Hematopoietic multipotent progenitor cell treated with erythropoietin and hydrocortisone succinate and interleukin-3 and kit ligand, for 8 days (in vitro differentiated cells): ENCODE data around the gene FCHSD2.
A peak's percentile ranks its signal among the peaks of the same experiment; 100 is the strongest.
"Not testable (repeated sequence)": the region's sequence is repeated elsewhere in the genome, so short reads cannot be mapped to it uniquely, and the experiment has no call there.

Source experiments
- DNase-seq: peaks from one replicate; pipeline ENCODE4 v3.0.0-alpha.2; 2015

Gene FCHSD2

GRCh38 chr11:73116636-73117035 is 25.5 kb downstream of the FCHSD2 start:
- DNase-seq: no peak

- no peak for DNase-seq
Measured at GRCh38 chr11:73114835-73115220, 27.3 kb downstream of the FCHSD2 start.

DNA sequence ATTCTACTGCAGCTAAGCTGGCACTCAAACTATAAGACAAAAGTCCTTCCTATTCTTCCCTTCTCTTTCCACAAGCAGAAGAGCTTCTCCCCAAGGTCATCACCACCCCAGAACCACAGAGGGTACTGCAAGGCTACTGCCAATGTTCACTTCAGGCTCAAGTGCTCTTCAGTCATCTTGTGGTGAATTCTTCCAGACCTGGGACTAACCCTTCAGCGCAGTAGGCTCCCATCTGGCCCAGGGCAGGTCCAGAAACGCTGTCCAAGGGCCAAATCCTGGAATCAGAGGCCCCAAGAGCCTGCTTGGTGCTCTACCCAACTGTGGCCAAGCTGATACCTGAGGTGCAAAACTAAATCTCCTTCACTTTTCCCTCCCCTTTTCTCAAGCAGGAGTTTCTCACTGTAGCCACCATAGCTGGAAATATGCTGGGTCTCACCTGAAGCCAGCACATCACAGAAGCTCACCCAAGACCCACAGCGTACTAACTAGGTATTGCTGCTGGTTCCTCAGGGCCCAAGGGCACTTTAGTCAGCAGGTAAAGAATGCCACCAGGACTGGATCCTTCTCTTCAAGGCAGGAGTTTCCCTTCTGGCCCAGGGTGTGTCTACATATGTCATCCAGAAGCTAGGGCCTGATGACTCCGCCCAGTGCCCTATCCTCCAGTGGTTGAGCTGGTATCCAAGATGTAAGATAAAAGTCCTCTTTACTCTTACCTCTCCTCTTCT is 27.8 kb downstream of the FCHSD2 start:
- peak; percentile 27 for DNase-seq

- DNase-seq: no peak
Measured at GRCh38 chr11:73113426-73113825, 28.7 kb downstream of the FCHSD2 start.

GRCh38 chr11:73107597-73107996 is 34.5 kb downstream of the FCHSD2 start:
- no peak for DNase-seq

GRCh38 chr11:73106347-73106746 is 35.8 kb downstream of the FCHSD2 start:
- no peak for DNase-seq

GRCh38 chr11:73100578-73100977 is 41.5 kb downstream of the FCHSD2 start:
- no peak for DNase-seq

- no peak for DNase-seq
Measured at GRCh38 chr11:73099512-73100266, 42.4 kb downstream of the FCHSD2 start.

GRCh38 chr11:73095613-73096012 is 46.5 kb downstream of the FCHSD2 start:
- DNase-seq: peak; percentile 39

DNA sequence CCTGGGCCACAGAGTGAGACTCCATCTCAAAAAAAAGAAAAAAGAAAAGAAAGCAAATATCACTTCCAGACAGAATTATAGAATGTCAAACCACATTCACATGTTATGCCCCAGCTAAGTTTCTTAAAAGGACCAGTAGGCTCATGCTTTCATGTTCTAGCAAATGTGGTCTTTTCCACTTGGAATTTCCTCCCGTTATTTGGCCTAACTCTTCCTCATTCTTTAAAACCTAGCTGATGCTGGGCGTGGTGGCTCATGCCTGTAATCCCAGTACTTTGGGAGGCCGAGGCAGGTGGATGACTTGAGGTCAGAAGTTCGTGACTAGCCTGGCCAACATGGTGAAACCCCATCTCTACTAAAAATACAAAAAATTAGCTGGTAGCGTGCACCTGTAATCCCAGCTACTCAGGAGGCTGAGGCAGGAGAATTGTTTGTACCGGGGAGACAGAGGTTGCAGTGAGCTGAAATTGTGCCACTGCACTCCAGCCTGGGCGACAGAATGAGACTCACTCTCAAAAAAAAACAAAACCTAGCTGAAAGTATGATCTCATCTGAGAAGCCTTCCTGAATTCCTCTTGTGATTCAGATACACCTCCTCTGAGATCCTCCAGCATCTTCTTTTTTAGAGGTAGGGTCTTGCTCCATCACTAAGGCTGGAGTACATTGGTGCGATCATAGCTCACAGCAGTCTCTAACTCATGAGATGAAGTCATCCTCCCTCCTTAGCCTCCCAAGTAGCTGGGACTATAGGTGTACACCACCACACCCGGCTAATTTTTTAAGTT is 50.4 kb downstream of the FCHSD2 start:
- DNase-seq: no peak

- DNase-seq: no peak
Measured at GRCh38 chr11:73087730-73088129, 54.4 kb downstream of the FCHSD2 start.

- DNase-seq: no peak
Measured at GRCh38 chr11:73085189-73085875, 56.8 kb downstream of the FCHSD2 start.

GRCh38 chr11:73078631-73079030 is 63.5 kb downstream of the FCHSD2 start:
- DNase-seq: no peak

GRCh38 chr11:73077454-73077853 is 64.7 kb downstream of the FCHSD2 start:
- DNase-seq: no peak

DNA sequence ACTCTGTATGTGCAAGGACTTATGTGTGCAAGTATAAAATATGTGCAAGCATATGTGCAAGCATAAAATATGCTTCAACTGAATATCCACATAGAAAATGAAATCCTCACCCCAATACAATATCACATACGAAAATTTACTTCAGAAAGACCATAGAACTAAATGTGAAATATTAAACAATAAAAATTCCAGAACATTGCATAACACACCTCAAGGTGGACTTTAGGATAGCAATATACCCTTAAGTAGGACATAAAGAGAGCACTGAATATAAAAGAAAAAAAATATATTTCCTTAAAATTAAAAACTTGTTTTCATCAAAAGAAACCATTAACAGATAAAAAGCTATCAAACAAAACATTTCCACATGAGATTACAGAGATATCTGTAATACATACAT is 67.8 kb downstream of the FCHSD2 start:
- no peak for DNase-seq

DNA sequence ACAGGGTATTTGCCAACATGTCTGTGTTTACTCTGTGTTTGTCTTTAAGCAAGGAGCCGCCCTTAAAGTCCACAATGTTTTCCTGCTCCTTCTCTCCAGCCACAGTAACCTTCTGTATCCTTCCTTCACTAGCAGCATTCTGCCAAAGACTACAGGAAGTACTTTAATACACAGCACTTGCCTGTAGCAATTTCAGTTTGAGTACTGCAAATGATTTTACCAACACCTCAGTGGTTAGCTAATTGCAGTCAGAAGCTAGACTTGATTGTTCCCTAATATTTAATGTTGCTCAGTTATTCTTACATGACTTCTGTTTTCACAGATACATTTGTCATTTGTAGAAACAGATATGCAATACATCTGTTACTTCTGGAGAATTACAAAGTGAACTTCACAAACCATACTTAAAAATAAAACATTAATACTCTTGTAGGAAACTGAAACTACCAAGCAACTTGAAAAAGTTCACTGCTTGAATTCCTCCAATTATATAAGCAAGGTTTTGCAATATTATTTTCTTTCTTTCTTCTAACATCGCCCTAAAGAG is 69.1 kb downstream of the FCHSD2 start:
- peak; percentile 43 for DNase-seq

- DNase-seq: no peak
Measured at GRCh38 chr11:73070653-73071052, 71.5 kb downstream of the FCHSD2 start.

GRCh38 chr11:73061857-73062424 is 80.2 kb downstream of the FCHSD2 start:
- DNase-seq: not testable (repeated sequence)

DNA sequence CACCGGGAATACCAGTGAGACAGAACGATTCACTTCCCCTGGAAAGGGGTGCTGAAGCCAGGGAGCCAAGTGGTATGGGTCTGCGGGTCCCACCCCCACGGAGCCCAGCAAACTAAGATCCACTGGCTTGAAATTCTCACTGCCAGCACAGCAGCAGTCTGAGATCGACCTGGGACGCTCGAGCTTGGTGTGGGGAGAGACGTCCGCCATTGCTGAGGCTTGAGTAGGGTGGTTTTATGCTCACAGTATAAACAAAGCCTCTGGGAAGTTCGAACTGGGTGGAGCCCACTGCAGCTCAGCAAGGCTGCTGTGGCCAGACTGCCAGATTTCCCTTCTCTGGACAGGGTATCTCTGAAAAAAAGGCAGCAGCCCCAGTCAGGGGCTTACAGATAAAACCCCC is 80.7 kb downstream of the FCHSD2 start:
- not testable (repeated sequence) for DNase-seq

- DNase-seq: no peak
Measured at GRCh38 chr11:73059915-73060314, 82.2 kb downstream of the FCHSD2 start.

DNA sequence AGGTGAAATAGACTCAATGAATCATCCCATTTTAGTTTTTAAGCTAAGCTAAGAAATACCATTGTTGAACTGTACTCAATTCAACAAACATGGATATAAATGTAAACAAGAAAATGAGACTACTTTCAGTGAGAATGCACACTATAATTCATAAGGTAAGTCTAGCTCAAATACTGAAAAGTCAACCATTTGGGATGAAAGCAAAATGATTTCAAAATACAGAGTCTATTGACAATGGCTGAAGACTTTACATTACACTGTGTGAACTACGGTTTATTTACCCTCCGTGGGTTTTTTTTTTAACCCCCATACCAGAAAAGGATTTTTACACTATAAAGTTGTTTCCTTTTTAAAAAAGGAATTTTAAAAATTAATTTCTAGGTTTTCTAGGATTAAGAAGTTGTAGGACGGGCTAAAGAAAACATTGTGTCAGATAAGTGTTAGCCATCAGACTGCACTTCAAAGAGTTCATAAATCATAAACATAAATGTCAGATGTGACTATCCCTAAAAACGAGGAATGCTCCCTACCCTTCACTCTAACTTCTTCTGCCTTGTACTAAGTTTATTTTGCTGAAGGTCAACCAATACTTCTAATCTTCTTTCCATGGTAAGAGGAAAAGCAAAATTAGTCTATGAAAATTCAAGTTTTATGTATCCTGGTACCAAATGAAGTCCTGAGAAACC is 83.0 kb downstream of the FCHSD2 start:
- DNase-seq: no peak
